Activated CD8-positive, alpha-beta T cell treated with anti-CD3 and anti-CD28 coated beads for 36 hours (primary cell): ENCODE results near the gene LDB2. TPM values are rescaled to one million over a fixed set of nuclear protein-coding genes. Genes with fewer than 3 reads are reported as not detected.

Source experiments
- ATAC-seq: fragments of 200-7000 bp; cut with Tn5 transposase; one replicate; pipeline ENCODE4 v1.10.0; 2021; ENCODE audit warnings: mild to moderate bottlenecking, moderate library complexity
- CTCF ChIA-PET: fragments of 350-600 bp; sonication (Branson Sonifier 250); formaldehyde crosslinking; loops from one replicate; lab custom pipeline; 2021; ENCODE audit warnings: antibody characterized with exemption; lab: Charles Lee
- POLR2A ChIA-PET: fragments of 350-600 bp; sonication (Branson Sonifier 250); formaldehyde crosslinking; loops from one replicate; lab custom pipeline; 2021; ENCODE audit warnings: antibody characterized with exemption; lab: Charles Lee
- DNase-seq: peaks from one replicate; pipeline ENCODE4 v3.0.0-alpha.2; 2020
- H3K27ac Mint-ChIP-seq: one replicate; pipeline ENCODE4 v1.8.0; 2021; ENCODE audit warnings: mild to moderate bottlenecking, mixed read lengths
- H3K27me3 Mint-ChIP-seq: one replicate; pipeline ENCODE4 v1.8.0; 2021; ENCODE audit warnings: mixed read lengths
- H3K36me3 Mint-ChIP-seq: one replicate; pipeline ENCODE4 v1.8.0; 2021; ENCODE audit warnings: low read depth, mixed read lengths
- H3K4me1 Mint-ChIP-seq: one replicate; pipeline ENCODE4 v1.8.0; 2021; ENCODE audit warnings: low read depth, mixed read lengths
- H3K4me3 Mint-ChIP-seq: one replicate; pipeline ENCODE4 v1.8.0; 2021; ENCODE audit warnings: mild to moderate bottlenecking, moderate library complexity, mixed read lengths
- H3K9me3 Mint-ChIP-seq: one replicate; pipeline ENCODE4 v1.8.0; 2021; ENCODE audit warnings: mixed read lengths
- intact Hi-C: fragments of 100-400 bp; cut with micrococcal nuclease; formaldehyde crosslinking; loops from one replicate; pipeline ENCODE4 v1.10.0; 2022
- total RNA-seq, 2 experiments: library from RNA; stranded (reverse); gene quantifications; one replicate each; pipeline ENCODE4 v1.2.3, GENCODE V29; 2021
- TF ChIP-seq, protein P1 (sequence below): fragments of 200-600 bp; IDR thresholded peaks from one replicate; pipeline ENCODE4 v1.8.0; 2022; ENCODE audit warnings: antibody characterized with exemption, mild to moderate bottlenecking

Gene LDB2
- total RNA-seq, 2 experiments from 2014 or later: not detected

- H3K4me3 Mint-ChIP-seq: no peak overlapping the region
- H3K36me3 Mint-ChIP-seq: no peaks in the 10 kb centered on the region
- DNase-seq (no peak), ATAC-seq (no peak)
- H3K27ac Mint-ChIP-seq: no peak overlapping the region
- H3K9me3 Mint-ChIP-seq: peaks cover 1% of the 10 kb centered on the region
- TF ChIP-seq, protein P1, sequence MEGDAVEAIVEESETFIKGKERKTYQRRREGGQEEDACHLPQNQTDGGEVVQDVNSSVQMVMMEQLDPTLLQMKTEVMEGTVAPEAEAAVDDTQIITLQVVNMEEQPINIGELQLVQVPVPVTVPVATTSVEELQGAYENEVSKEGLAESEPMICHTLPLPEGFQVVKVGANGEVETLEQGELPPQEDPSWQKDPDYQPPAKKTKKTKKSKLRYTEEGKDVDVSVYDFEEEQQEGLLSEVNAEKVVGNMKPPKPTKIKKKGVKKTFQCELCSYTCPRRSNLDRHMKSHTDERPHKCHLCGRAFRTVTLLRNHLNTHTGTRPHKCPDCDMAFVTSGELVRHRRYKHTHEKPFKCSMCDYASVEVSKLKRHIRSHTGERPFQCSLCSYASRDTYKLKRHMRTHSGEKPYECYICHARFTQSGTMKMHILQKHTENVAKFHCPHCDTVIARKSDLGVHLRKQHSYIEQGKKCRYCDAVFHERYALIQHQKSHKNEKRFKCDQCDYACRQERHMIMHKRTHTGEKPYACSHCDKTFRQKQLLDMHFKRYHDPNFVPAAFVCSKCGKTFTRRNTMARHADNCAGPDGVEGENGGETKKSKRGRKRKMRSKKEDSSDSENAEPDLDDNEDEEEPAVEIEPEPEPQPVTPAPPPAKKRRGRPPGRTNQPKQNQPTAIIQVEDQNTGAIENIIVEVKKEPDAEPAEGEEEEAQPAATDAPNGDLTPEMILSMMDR: no peak
- ChIA-PET POLR2A (no interaction called here), CTCF (no interaction called here)
- no peaks in the 10 kb centered on the region for H3K27me3 Mint-ChIP-seq
- intact Hi-C loops: no loop called here
- no peaks in the 10 kb centered on the region for H3K4me1 Mint-ChIP-seq
Measured at GRCh38 chr4:16488084-16488483, 410.4 kb downstream of the LDB2 start.

DNA sequence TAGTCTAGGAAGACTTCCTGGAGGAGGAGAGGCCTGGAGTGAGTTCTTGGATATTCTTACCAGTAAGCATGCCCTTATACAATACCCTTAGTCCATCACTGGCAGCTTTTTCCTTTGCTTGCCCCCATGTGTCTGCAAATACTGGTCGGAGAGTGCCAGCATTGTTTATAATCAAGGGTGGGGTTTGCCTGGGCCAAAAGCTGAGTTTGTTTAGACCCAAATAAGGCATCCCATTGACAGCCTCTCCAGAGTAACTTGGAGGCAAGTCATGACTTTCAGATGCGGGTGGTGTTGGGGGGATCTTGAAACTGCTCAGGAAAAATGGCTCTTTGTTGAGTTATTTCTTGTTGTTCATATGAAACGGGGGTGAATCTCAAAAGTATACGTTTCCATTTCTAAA lies 413.7 kb downstream of the LDB2 start:
- Mint-ChIP-seq H3K36me3 (no peaks in the 10 kb centered on the region), H3K4me1 (no peaks in the 10 kb centered on the region), H3K9me3 (peaks cover 1% of the 10 kb centered on the region), H3K27me3 (no peaks in the 10 kb centered on the region), H3K4me3 (no peak overlapping the region), H3K27ac (no peak overlapping the region)
- CTCF ChIA-PET: no interaction called here
- TF ChIP-seq, protein P1: no peak
- ATAC-seq (no peak), DNase-seq (no peak)
- POLR2A ChIA-PET: no interaction called here
- intact Hi-C loops: no loop called here

GRCh38 chr4:16483540-16483939 lies 414.9 kb downstream of the LDB2 start:
- H3K36me3 Mint-ChIP-seq: no peaks in the 10 kb centered on the region
- H3K27ac Mint-ChIP-seq: no peak overlapping the region
- H3K27me3 Mint-ChIP-seq: no peaks in the 10 kb centered on the region
- no peaks in the 10 kb centered on the region for H3K4me1 Mint-ChIP-seq
- H3K9me3 Mint-ChIP-seq: peaks cover 1% of the 10 kb centered on the region
- TF ChIP-seq, protein P1: no peak
- intact Hi-C loops: no loop called here
- H3K4me3 Mint-ChIP-seq: no peak overlapping the region
- ChIA-PET CTCF (no interaction called here), POLR2A (no interaction called here)
- ATAC-seq (no peak), DNase-seq (no peak)

DNA sequence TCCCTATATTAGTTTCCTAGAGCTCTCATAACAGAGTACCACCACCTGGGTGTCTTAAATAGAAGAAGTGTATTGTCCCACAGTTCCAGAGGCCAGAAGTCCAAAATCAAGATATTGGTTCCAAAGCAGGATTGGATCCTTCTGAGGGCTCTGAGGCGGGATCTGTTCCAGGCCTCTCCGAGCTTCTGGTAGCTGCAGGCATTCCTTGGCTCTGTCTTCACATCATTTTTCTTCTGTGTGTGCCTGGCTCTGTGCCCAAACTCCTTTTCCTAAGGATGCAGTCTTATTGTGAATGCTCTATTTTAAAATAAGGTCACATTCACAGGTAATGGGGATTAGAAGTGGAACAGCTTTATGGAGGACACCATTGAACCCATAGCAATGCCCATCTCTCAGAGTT lies 418.4 kb downstream of the LDB2 start:
- no peaks in the 10 kb centered on the region for H3K27me3 Mint-ChIP-seq
- no peak overlapping the region for H3K27ac Mint-ChIP-seq
- CTCF ChIA-PET: no interaction called here
- POLR2A ChIA-PET: no interaction called here
- intact Hi-C loops: no loop called here
- H3K4me3 Mint-ChIP-seq: no peak overlapping the region
- H3K4me1 Mint-ChIP-seq: no peaks in the 10 kb centered on the region
- TF ChIP-seq, protein P1: no peak
- H3K36me3 Mint-ChIP-seq: no peaks in the 10 kb centered on the region
- ATAC-seq: no peak
- H3K9me3 Mint-ChIP-seq: peaks cover 2% of the 10 kb centered on the region
- no peak for DNase-seq

DNA sequence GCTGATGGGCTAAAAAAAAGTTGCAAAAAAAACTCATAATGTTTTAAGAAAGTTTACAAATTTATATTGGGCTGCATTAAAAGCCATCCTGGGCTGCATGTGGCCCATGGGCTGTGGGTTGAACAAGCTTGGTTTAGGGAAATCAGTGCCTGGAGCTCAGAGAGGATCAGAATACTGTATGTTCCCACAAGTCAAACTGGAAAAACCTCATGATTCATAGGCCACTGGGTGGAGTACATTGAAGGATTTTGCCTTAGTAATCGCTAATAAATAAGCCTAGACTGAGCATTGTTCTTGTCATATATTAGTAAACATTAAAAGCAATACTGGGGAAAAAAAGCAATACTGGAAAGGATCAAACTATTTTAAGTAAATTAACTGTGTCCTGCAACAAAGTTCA lies 425.9 kb downstream of the LDB2 start:
- Mint-ChIP-seq H3K27me3 (peaks cover 3% of the 10 kb centered on the region), H3K4me3 (no peak overlapping the region), H3K36me3 (no peaks in the 10 kb centered on the region), H3K27ac (no peak overlapping the region), H3K4me1 (no peaks in the 10 kb centered on the region), H3K9me3 (peaks cover 22% of the 10 kb centered on the region)
- intact Hi-C loops: no loop called here
- ATAC-seq: no peak
- ChIA-PET POLR2A (no interaction called here), CTCF (no interaction called here)
- no peak for DNase-seq
- TF ChIP-seq, protein P1: no peak
